ENCODE data around the gene SLC22A17. TPM values are rescaled to one million over a fixed set of nuclear protein-coding genes. Genes with fewer than 3 reads are reported as not detected.

Gene SLC22A17
- polyA plus RNA-seq, 1 experiment, result 14.0 TPM

- DNase-seq (ENCODE audit: low read depth), result no peak
- POLR2A ChIA-PET, result no interaction called here
- no peak overlapping the region for H3K4me3 ChIP-seq (ENCODE audit: low read depth, low read length)
- no peak for TF ChIP-seq CTCF (IDR thresholded peaks at IDR 0.05; ENCODE audit: insufficient read depth, low read depth, low read length)
- no peaks in the 10 kb centered on the region for H3K27me3 ChIP-seq (ENCODE audit: control insufficient read depth, insufficient read depth, low read length)
- CTCF ChIA-PET, result interaction anchor here (0.6 kb wide), 1 partner anchor 9 kb away, joined by 3 read pairs; the partner anchor contains the start of gene BCL2L2
- peaks cover 3% of the 10 kb centered on the region for H3K36me3 ChIP-seq (ENCODE audit: control insufficient read depth, insufficient read depth, low read length)
These were observed 36.4 kb downstream of the SLC22A17 start for GRCh38 chr14:23316300-23316699.

GRCh38 chr14:23310546-23310945 lies 42.1 kb downstream of the SLC22A17 start:
- no peak for TF ChIP-seq CTCF (IDR thresholded peaks at IDR 0.05; ENCODE audit: insufficient read depth, low read depth, low read length)
- CTCF ChIA-PET, result interaction anchor here (0.6 to 1.0 kb wide), 2 partner anchors 9 kb away, joined by 3 read pairs; no protein-coding TSS in a partner anchor
- no peak for DNase-seq (ENCODE audit: low read depth)
- H3K4me3 ChIP-seq (ENCODE audit: low read depth, low read length), result no peak overlapping the region
- POLR2A ChIA-PET, result interaction anchor here (1.1 kb wide), 1 partner anchor 11 kb away, joined by 3 read pairs; the partner anchor contains the start of gene PABPN1
- no peaks in the 10 kb centered on the region for H3K27me3 ChIP-seq (ENCODE audit: control insufficient read depth, insufficient read depth, low read length)
- peaks cover 23% of the 10 kb centered on the region for H3K36me3 ChIP-seq (ENCODE audit: control insufficient read depth, insufficient read depth, low read length)

- peaks cover 23% of the 10 kb centered on the region for H3K36me3 ChIP-seq (ENCODE audit: control insufficient read depth, insufficient read depth, low read length)
- CTCF ChIA-PET, result no interaction called here
- H3K27me3 ChIP-seq (ENCODE audit: control insufficient read depth, insufficient read depth, low read length), result no peaks in the 10 kb centered on the region
- no peak for TF ChIP-seq CTCF (IDR thresholded peaks at IDR 0.05; ENCODE audit: insufficient read depth, low read depth, low read length)
- no peak for DNase-seq (ENCODE audit: low read depth)
- POLR2A ChIA-PET, result no interaction called here
- no peak overlapping the region for H3K4me3 ChIP-seq (ENCODE audit: low read depth, low read length)
These were observed 43.8 kb downstream of the SLC22A17 start for GRCh38 chr14:23308721-23309445.

- no peak for DNase-seq (ENCODE audit: low read depth)
These were observed 44.7 kb downstream of the SLC22A17 start for GRCh38 chr14:23307687-23308644.

More at GRCh38 chr14:23307687-23308644, 44.7 kb downstream of the SLC22A17 start:
- H3K27me3 ChIP-seq (ENCODE audit: control insufficient read depth, insufficient read depth, low read length), result no peaks in the 10 kb centered on the region
- H3K36me3 ChIP-seq (ENCODE audit: control insufficient read depth, insufficient read depth, low read length), result peaks cover 23% of the 10 kb centered on the region
- TF ChIP-seq CTCF (IDR thresholded peaks at IDR 0.05; ENCODE audit: insufficient read depth, low read depth, low read length), result no peak
- H3K4me3 ChIP-seq (ENCODE audit: low read depth, low read length), result peak overlapping the region; percentile 91
- POLR2A ChIA-PET, result no interaction called here
- CTCF ChIA-PET, result interaction anchor here (1.4 kb wide), 1 partner anchor 13 kb away, joined by 7 read pairs; no protein-coding TSS in a partner anchor

Measured in BJ (cell line).